ENCODE measurements around the gene ASCC1.
"Not testable (repeated sequence)": the region's sequence is repeated elsewhere in the genome, so short reads cannot be mapped to it uniquely, and the experiment has no call there.

The ASCC1 gene

DNA sequence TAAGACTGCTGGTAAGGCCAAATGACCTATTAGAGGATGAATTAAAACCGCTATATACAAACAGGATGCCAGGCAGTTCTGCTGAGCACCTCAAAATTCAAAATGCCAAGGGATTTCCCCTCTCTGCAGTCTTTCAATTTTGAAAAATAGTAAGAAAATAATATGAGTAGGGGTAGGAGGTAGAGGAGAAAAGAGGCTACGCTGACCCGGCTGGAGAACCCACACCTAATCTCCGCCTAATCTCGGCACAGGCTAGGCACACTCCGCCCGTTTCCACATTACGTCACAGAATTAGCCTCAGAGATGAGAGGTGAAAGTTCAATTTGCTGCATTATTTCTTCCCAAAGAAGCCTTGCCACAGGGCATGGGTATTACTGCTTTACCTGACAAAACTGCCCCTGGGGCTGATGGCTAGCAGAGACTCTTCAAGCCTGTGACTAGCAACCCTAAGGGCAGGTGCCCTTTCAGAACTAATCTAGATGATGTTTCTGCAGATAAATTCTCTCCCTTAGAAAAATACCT is 106.4 kb downstream of the ASCC1 start:
- Histone ChIP-seq H3K27me3 (ENCODE audit: insufficient read depth, insufficient read length) (no peaks in the 10 kb centered on the region), H3K4me1 (ENCODE audit: insufficient read depth, insufficient read length) (no peaks in the 10 kb centered on the region), H3K9ac (ENCODE audit: insufficient read length, low read depth) (no peak overlapping the region), H3K36me3 (ENCODE audit: insufficient read depth, insufficient read length, low read length) (no peaks in the 10 kb centered on the region), H3K9me3 (ENCODE audit: insufficient read depth, low read length) (no peaks in the 10 kb centered on the region), H3K4me3 (ENCODE audit: insufficient read length, low read depth) (no peak overlapping the region)
- no peak for TF ChIP-seq YY1 (IDR thresholded peaks at IDR 0.05; ENCODE audit: insufficient read depth, insufficient read length)
- no peak for TF ChIP-seq SUZ12 (IDR thresholded peaks at IDR 0.05; ENCODE audit: extremely low read depth, insufficient read depth, insufficient read length)
- no peak for TF ChIP-seq ZNF274 (IDR thresholded peaks at IDR 0.05; ENCODE audit: low read depth, low read length)
- DNase-seq (ENCODE audit: low read depth, low spot score) = no peak

DNA sequence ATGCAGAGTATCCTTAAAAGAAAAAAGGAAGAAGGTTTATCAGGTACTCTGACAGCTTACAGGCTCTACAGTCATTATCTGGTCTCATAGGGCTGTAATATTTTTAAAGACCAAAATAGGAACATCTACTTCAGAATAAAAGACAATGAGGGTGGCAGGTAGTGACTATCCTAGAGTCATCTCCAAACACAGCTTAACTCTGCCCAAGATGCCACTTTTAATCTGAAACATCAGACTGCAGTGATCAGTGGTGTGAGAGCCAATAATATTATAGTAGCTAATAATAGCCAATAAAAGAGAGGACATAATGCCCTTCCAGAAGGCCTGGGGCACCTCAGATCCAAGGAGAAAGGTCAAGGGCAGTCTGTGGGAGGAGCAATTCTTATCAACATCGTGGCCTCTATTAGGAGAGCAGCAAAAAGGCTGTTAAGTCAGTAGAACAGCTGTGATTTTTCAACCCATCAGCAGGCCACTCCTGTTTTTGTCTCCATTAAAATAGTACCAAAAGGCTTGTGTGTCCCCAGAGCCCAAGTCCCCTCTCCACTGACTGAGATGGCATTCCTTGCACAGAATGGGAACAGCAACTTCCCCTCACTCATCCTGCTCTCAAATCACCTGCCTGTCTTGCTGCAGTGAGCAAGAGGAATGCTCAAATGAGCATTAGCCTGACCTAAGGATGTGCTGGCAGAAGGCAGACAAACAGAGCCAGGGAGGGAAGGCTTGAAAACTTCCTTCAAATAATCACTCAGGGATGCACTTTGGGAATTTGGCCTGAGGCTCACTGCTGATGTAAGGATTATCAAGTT is 107.0 kb downstream of the ASCC1 start:
- no peak for DNase-seq (ENCODE audit: low read depth, low spot score)
- TF ChIP-seq SUZ12 (IDR thresholded peaks at IDR 0.05; ENCODE audit: extremely low read depth, insufficient read depth, insufficient read length) (no peak), YY1 (IDR thresholded peaks at IDR 0.05; ENCODE audit: insufficient read depth, insufficient read length) (no peak), ZNF274 (IDR thresholded peaks at IDR 0.05; ENCODE audit: low read depth, low read length) (no peak)
- Histone ChIP-seq H3K36me3 (ENCODE audit: insufficient read depth, insufficient read length, low read length) (no peaks in the 10 kb centered on the region), H3K4me3 (ENCODE audit: insufficient read length, low read depth) (no peak overlapping the region), H3K9me3 (ENCODE audit: insufficient read depth, low read length) (no peaks in the 10 kb centered on the region), H3K4me1 (ENCODE audit: insufficient read depth, insufficient read length) (no peaks in the 10 kb centered on the region), H3K9ac (ENCODE audit: insufficient read length, low read depth) (no peak overlapping the region), H3K27me3 (ENCODE audit: insufficient read depth, insufficient read length) (no peaks in the 10 kb centered on the region)

GRCh38 chr10:72108004-72108370 is 108.1 kb downstream of the ASCC1 start:
- H3K36me3 ChIP-seq (ENCODE audit: insufficient read depth, insufficient read length, low read length); DNase-seq (ENCODE audit: low read depth, low spot score): not testable (repeated sequence)

GRCh38 chr10:72107325-72108003 is 108.6 kb downstream of the ASCC1 start:
- no peaks in the 10 kb centered on the region for H3K27me3 ChIP-seq (ENCODE audit: insufficient read depth, insufficient read length)
- H3K4me1 ChIP-seq (ENCODE audit: insufficient read depth, insufficient read length) = no peaks in the 10 kb centered on the region
- TF ChIP-seq YY1 (IDR thresholded peaks at IDR 0.05; ENCODE audit: insufficient read depth, insufficient read length) (no peak), SUZ12 (IDR thresholded peaks at IDR 0.05; ENCODE audit: extremely low read depth, insufficient read depth, insufficient read length) (no peak)
- no peaks in the 10 kb centered on the region for H3K9me3 ChIP-seq (ENCODE audit: insufficient read depth, low read length)
- no peak overlapping the region for H3K9ac ChIP-seq (ENCODE audit: insufficient read length, low read depth)
- DNase-seq (ENCODE audit: low read depth, low spot score) = no peak
- H3K36me3 ChIP-seq (ENCODE audit: insufficient read depth, insufficient read length, low read length) = no peaks in the 10 kb centered on the region
- H3K4me3 ChIP-seq (ENCODE audit: insufficient read length, low read depth) = no peak overlapping the region

More at GRCh38 chr10:72108004-72108370, 108.1 kb downstream of the ASCC1 start:
- not testable (repeated sequence) for H3K4me3 ChIP-seq (ENCODE audit: insufficient read length, low read depth); H3K4me1 ChIP-seq (ENCODE audit: insufficient read depth, insufficient read length); H3K9ac ChIP-seq (ENCODE audit: insufficient read length, low read depth); H3K9me3 ChIP-seq (ENCODE audit: insufficient read depth, low read length); H3K27me3 ChIP-seq (ENCODE audit: insufficient read depth, insufficient read length)

DNA sequence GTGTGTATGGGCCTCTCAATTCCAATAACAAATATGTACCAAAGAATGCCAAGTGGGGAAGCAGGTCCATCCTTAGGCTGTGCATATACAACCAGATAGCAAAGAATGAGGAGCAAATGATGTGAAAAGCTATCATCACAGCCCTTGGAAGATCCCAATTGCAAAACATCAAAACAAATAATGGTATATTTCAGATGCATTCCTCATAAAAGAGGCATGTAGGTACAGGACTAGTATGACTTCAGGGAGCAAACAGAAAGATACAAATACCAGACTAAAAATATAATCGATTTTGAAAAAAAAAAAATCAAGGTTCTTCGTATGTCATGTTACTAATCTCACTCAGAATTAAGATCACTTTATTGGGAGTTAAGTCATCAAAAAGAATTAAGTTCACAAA is 109.2 kb downstream of the ASCC1 start:
- no peak overlapping the region for H3K4me3 ChIP-seq (ENCODE audit: insufficient read length, low read depth)
- H3K4me1 ChIP-seq (ENCODE audit: insufficient read depth, insufficient read length) = no peaks in the 10 kb centered on the region
- TF ChIP-seq YY1 (IDR thresholded peaks at IDR 0.05; ENCODE audit: insufficient read depth, insufficient read length) (no peak), SUZ12 (IDR thresholded peaks at IDR 0.05; ENCODE audit: extremely low read depth, insufficient read depth, insufficient read length) (no peak), ZNF274 (IDR thresholded peaks at IDR 0.05; ENCODE audit: low read depth, low read length) (no peak)
- no peaks in the 10 kb centered on the region for H3K27me3 ChIP-seq (ENCODE audit: insufficient read depth, insufficient read length)
- no peak for DNase-seq (ENCODE audit: low read depth, low spot score)
- H3K9me3 ChIP-seq (ENCODE audit: insufficient read depth, low read length) = no peaks in the 10 kb centered on the region
- H3K36me3 ChIP-seq (ENCODE audit: insufficient read depth, insufficient read length, low read length) = peaks cover 2% of the 10 kb centered on the region
- H3K9ac ChIP-seq (ENCODE audit: insufficient read length, low read depth) = no peak overlapping the region

GRCh38 chr10:72106154-72106849 is 109.8 kb downstream of the ASCC1 start:
- Histone ChIP-seq H3K36me3 (ENCODE audit: insufficient read depth, insufficient read length, low read length) (peaks cover 6% of the 10 kb centered on the region), H3K4me3 (ENCODE audit: insufficient read length, low read depth) (no peak overlapping the region), H3K9ac (ENCODE audit: insufficient read length, low read depth) (no peak overlapping the region), H3K27me3 (ENCODE audit: insufficient read depth, insufficient read length) (no peaks in the 10 kb centered on the region), H3K4me1 (ENCODE audit: insufficient read depth, insufficient read length) (no peaks in the 10 kb centered on the region), H3K9me3 (ENCODE audit: insufficient read depth, low read length) (no peaks in the 10 kb centered on the region)
- TF ChIP-seq YY1 (IDR thresholded peaks at IDR 0.05; ENCODE audit: insufficient read depth, insufficient read length) (no peak), SUZ12 (IDR thresholded peaks at IDR 0.05; ENCODE audit: extremely low read depth, insufficient read depth, insufficient read length) (no peak), ZNF274 (IDR thresholded peaks at IDR 0.05; ENCODE audit: low read depth, low read length) (no peak)
- no peak for DNase-seq (ENCODE audit: low read depth, low spot score)

DNA sequence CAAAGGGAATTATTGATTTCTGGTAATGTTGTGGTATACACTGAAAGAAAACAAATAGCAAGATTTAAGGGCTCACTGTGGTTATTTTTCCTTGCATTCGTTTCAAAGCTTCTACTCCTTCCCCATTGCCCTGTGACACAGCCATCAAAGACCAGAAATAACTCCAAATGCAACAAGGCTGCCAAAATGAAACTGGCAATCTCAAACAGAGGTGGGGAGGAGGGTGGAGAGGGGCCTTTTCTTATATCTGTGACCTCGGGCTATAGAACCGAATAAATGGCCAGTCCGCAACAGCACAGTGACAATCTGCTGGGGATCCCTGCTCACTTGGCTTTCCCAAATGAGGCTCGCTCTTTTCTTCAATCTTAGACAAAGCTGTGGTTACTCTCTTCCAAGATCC is 110.4 kb downstream of the ASCC1 start:
- no peak for TF ChIP-seq YY1 (IDR thresholded peaks at IDR 0.05; ENCODE audit: insufficient read depth, insufficient read length)
- no peak overlapping the region for H3K4me3 ChIP-seq (ENCODE audit: insufficient read length, low read depth)
- no peaks in the 10 kb centered on the region for H3K4me1 ChIP-seq (ENCODE audit: insufficient read depth, insufficient read length)
- H3K9ac ChIP-seq (ENCODE audit: insufficient read length, low read depth) = no peak overlapping the region
- no peaks in the 10 kb centered on the region for H3K27me3 ChIP-seq (ENCODE audit: insufficient read depth, insufficient read length)
- H3K36me3 ChIP-seq (ENCODE audit: insufficient read depth, insufficient read length, low read length) = peaks cover 8% of the 10 kb centered on the region
- no peaks in the 10 kb centered on the region for H3K9me3 ChIP-seq (ENCODE audit: insufficient read depth, low read length)
- DNase-seq (ENCODE audit: low read depth, low spot score) = no peak

Data from NT2/D1 (cell line).